ENCODE measurements around the gene MAT2B. TPM values are rescaled to one million over a fixed set of nuclear protein-coding genes. Genes with fewer than 3 reads are reported as not detected.

Gene MAT2B
- total and polyA plus RNA-seq, 2 of the 13 experiments (the other 11 are each of a cell fraction or from before 2014, with no cell fraction given) = 20.2 to 37.1 TPM

- no peak; the same call in 1 of the 2 replicates for TF ChIP-seq ZNF616 (CRISPR knock-in tag; IDR thresholded peaks at IDR 0.05; ENCODE audit: low read depth)
- TF ChIP-seq MYC (CRISPR knock-in tag; IDR thresholded peaks at IDR 0.05; ENCODE audit: borderline replicate concordance) = peak; percentile 86
- no peak for TF ChIP-seq HOXA9 (CRISPR knock-in tag; IDR thresholded peaks at IDR 0.05; ENCODE audit: borderline replicate concordance)
- TF ChIP-seq NR3C1 (CRISPR knock-in tag; IDR thresholded peaks at IDR 0.05) = no peak
- no peak for TF ChIP-seq CC2D1A (CRISPR knock-in tag; IDR thresholded peaks at IDR 0.05)
- no peak for TF ChIP-seq ZNF512 (CRISPR knock-in tag; IDR thresholded peaks at IDR 0.05)
- no peak for TF ChIP-seq CHD4 (IDR thresholded peaks at IDR 0.05; ENCODE audit: borderline replicate concordance, low read length)
- peak; percentile 74 for TF ChIP-seq CREB1 (IDR thresholded peaks at IDR 0.05)
- TF ChIP-seq CREB1 (CRISPR knock-in tag; IDR thresholded peaks at IDR 0.05) = peak; percentile 93
- TF ChIP-seq ONECUT2 (CRISPR knock-in tag; IDR thresholded peaks at IDR 0.05) = no peak
- peak in 1 of 2 experiments; percentile 43; a peak in 1 of 4 replicates for TF ChIP-seq ATF4 (CRISPR knock-in tag; IDR thresholded peaks at IDR 0.05)
- peak; percentile 45; the same call in 1 of the 2 replicates for TF ChIP-seq CAMTA2 (CRISPR knock-in tag; IDR thresholded peaks at IDR 0.05; ENCODE audit: borderline replicate concordance)
- TF ChIP-seq ZNF720 (CRISPR knock-in tag; IDR thresholded peaks at IDR 0.05) = no peak
- TF ChIP-seq MEIS1 (CRISPR knock-in tag; IDR thresholded peaks at IDR 0.05; ENCODE audit: borderline replicate concordance) = no peak
- TF ChIP-seq GRHL1 (CRISPR knock-in tag; conservative IDR thresholded peaks at IDR 0.05) = no peak
- TF ChIP-seq FOXA3 (CRISPR knock-in tag; IDR thresholded peaks at IDR 0.05) = peak; percentile 62; the same call in 1 of the 2 replicates
- no peak for TF ChIP-seq NFAT5 (CRISPR knock-in tag; IDR thresholded peaks at IDR 0.05)
- TF ChIP-seq ZBTB44 (CRISPR knock-in tag; IDR thresholded peaks at IDR 0.05) = no peak
Observed at GRCh38 chr5:163505368-163506094, at the start of gene MAT2B (continued).
